Spinal cord (tissue), 10 donors: ENCODE measurements around the gene DUSP1. TPM values are rescaled to one million over a fixed set of nuclear protein-coding genes. Genes with fewer than 3 reads are reported as not detected.

Source experiments
- DNase-seq, 6 donors: peaks; one replicate each; pipeline versions ENCODE4 v3.0.0 to v3.0.0-alpha.2; 2013 to 2015; ENCODE audit warnings: low spot score in 6 of 6, low read depth in 4 of 6
- H3K27ac ChIP-seq: one replicate; pipeline ENCODE4 v1.5.1; 2013; ENCODE audit warnings: low read depth, low read length, control low read depth
- H3K27me3 ChIP-seq: one replicate; pipeline ENCODE4 v1.6.1; 2013; ENCODE audit warnings: low read length; ENCODE audit not compliant: control insufficient read depth, insufficient read depth
- H3K36me3 ChIP-seq: one replicate; pipeline ENCODE4 v1.6.1; 2013; ENCODE audit warnings: low read length; ENCODE audit not compliant: control insufficient read depth, insufficient read depth
- H3K4me1 ChIP-seq: one replicate; pipeline ENCODE4 v1.6.1; 2013; ENCODE audit warnings: low read length; ENCODE audit not compliant: control insufficient read depth, insufficient read depth
- H3K4me3 ChIP-seq: one replicate; pipeline ENCODE4 v1.5.1; 2013; ENCODE audit warnings: low read depth, low read length, control low read depth
- H3K9me3 ChIP-seq: one replicate; pipeline ENCODE4 v1.6.1; 2013; ENCODE audit warnings: low read length; ENCODE audit not compliant: control insufficient read depth, insufficient read depth
- WGBS: methylation state at CpG from one replicate; pipeline ENCODE4 v1.1.5; 2013; ENCODE audit warnings: missing lambda C conversion rate; ENCODE audit not compliant: insufficient coverage; 5-methylcytosine and 5-hydroxymethylcytosine counted together
- polyA plus RNA-seq, 2 donors: library from polyadenylated mRNA; unstranded; fragments of 120-200 nt; gene quantifications; one replicate each; pipeline ENCODE4 v1.2.1, GENCODE V29; 2013; ENCODE audit not compliant: insufficient read length in 2 of 2
- small RNA-seq: library from RNA; depleted of rRNA; stranded (forward); fragments of <200 nt; gene quantifications from one replicate; pipeline ENCODE3, GENCODE V24; 2014; ENCODE audit warnings: low replicate concordance
- total RNA-seq, 2 donors: library from RNA; depleted of rRNA in 1 of 2; stranded (reverse); fragments of 120-200 nt in 1 of 2; fragments of >200 nt in 1 of 2; gene quantifications; one replicate each; pipeline versions ENCODE4 v1.2.3 to v1.2.4, GENCODE V29; 2013 to 2014
- donor health status: healthy.

DUSP1 gene
- total and polyA plus RNA-seq, 4 donors, result 31.3 to 170 (median 107) TPM

GRCh38 chr5:172719211-172719610, 51.8 kb downstream of the DUSP1 start:
- H3K4me1 ChIP-seq, result peaks cover 35% of the 10 kb centered on the region
- H3K27ac ChIP-seq, result no peak overlapping the region
- no peak for DNase-seq
- no peaks in the 10 kb centered on the region for H3K36me3 ChIP-seq
- H3K4me3 ChIP-seq, result no peak overlapping the region
- WGBS, result 96% methylated on average over 4 of the region's 4 CpGs
- no peaks in the 10 kb centered on the region for H3K9me3 ChIP-seq
- peaks cover 2% of the 10 kb centered on the region for H3K27me3 ChIP-seq

GRCh38 chr5:172718527-172719114, 52.4 kb downstream of the DUSP1 start:
- no peak for DNase-seq
- H3K27me3 ChIP-seq, result peaks cover 2% of the 10 kb centered on the region
- WGBS, result 90% methylated on average over 3 of the region's 3 CpGs
- no peaks in the 10 kb centered on the region for H3K9me3 ChIP-seq
- no peaks in the 10 kb centered on the region for H3K36me3 ChIP-seq
- H3K27ac ChIP-seq, result no peak overlapping the region
- no peak overlapping the region for H3K4me3 ChIP-seq
- H3K4me1 ChIP-seq, result peaks cover 37% of the 10 kb centered on the region

Small RNA genes within 50 kb of the gene (small RNA-seq; reads per million reads assigned to genes)
- gene AC022217.4 (not detected), gene RF00019 (not detected)

Other genes starting within 250 kb of the DUSP1 start
- gene NEURL1B, start 129.9 kb downstream of the DUSP1 start, total RNA-seq, result 10 to 100 TPM in 1 of 2 donors, 1 to 10 TPM in 1; 8.5 to 17.4 TPM
- gene NEURL1B, start 129.9 kb downstream of the DUSP1 start, polyA plus RNA-seq, result 10 to 100 TPM; 15.9 to 17.1 TPM
- gene ERGIC1, start 63.1 kb upstream of the DUSP1 start, total RNA-seq, result 10 to 100 TPM; 46.2 to 86.9 TPM
- 100 to 1,000 TPM in 1 of 2 donors, 10 to 100 TPM in 1; 90.3 to 110 TPM for gene ERGIC1, start 63.1 kb upstream of the DUSP1 start, polyA plus RNA-seq
- 10 to 100 TPM; 25.6 to 52.6 TPM for gene RPL26L1, start 188.2 kb upstream of the DUSP1 start, total RNA-seq
- 10 to 100 TPM; 66.0 to 67.9 TPM for gene RPL26L1, start 188.2 kb upstream of the DUSP1 start, polyA plus RNA-seq
- gene ATP6V0E1, start 212.6 kb upstream of the DUSP1 start, total RNA-seq, result 100 to 1,000 TPM; 140 to 198 TPM
- 100 to 1,000 TPM; 127 TPM for gene ATP6V0E1, start 212.6 kb upstream of the DUSP1 start, polyA plus RNA-seq